AG09309 (cell line): ENCODE results near the gene OLFML3.
"Not testable (repeated sequence)": the region's sequence is repeated elsewhere in the genome, so short reads cannot be mapped to it uniquely, and the experiment has no call there.

Source experiments
- DNase-seq: peaks from one replicate; pipeline ENCODE4 v3.0.0-alpha.2; 2010; ENCODE audit warnings: low read depth
- H3K4me3 ChIP-seq: 2 replicates; pipeline ENCODE4 v1.5.1; 2011; ENCODE audit warnings: mild to moderate bottlenecking, low read depth, low read length, moderate library complexity; ENCODE audit not compliant: control insufficient read depth
- CTCF ChIP-seq: IDR thresholded peaks from 2 replicates; pipeline ENCODE4 v1.5.1; 2011; ENCODE audit warnings: mild to moderate bottlenecking, low read depth, low read length, inconsistent platforms; ENCODE audit not compliant: insufficient read depth, control insufficient read depth; ENCODE audit errors: missing control alignments

Gene OLFML3

GRCh38 chr1:114008480-114008941 is 29.2 kb downstream of the OLFML3 start:
- no peak for TF ChIP-seq CTCF
- no peak for DNase-seq
- no peak overlapping the region for H3K4me3 ChIP-seq

- no peak overlapping the region for H3K4me3 ChIP-seq
- no peak for TF ChIP-seq CTCF
- no peak for DNase-seq
Observed at GRCh38 chr1:114008993-114009392, 29.7 kb downstream of the OLFML3 start.

GRCh38 chr1:114009393-114009792 is 30.1 kb downstream of the OLFML3 start:
- TF ChIP-seq CTCF: no peak
- H3K4me3 ChIP-seq: no peak overlapping the region
- DNase-seq: no peak

- H3K4me3 ChIP-seq: no peak overlapping the region
- no peak for TF ChIP-seq CTCF
- no peak for DNase-seq
Observed at GRCh38 chr1:114010433-114011184, 31.3 kb downstream of the OLFML3 start.

GRCh38 chr1:114011796-114012195 is 32.5 kb downstream of the OLFML3 start:
- DNase-seq: no peak
- H3K4me3 ChIP-seq: no peak overlapping the region
- no peak for TF ChIP-seq CTCF

GRCh38 chr1:114015075-114015474 is 35.8 kb downstream of the OLFML3 start:
- DNase-seq: no peak
- H3K4me3 ChIP-seq: no peak overlapping the region
- TF ChIP-seq CTCF: no peak

GRCh38 chr1:114019724-114020123 is 40.5 kb downstream of the OLFML3 start:
- H3K4me3 ChIP-seq, DNase-seq: not testable (repeated sequence)
